BLaER1 (cell line): Measurements from ENCODE around the gene NME3.

Experiments used
- H3K27ac ChIP-seq: shearing (Covaris generic); formaldehyde crosslinking; 2 replicates; pipeline ENCODE4 v1.8.1; 2022
- H3K27me3 ChIP-seq: shearing (Covaris generic); formaldehyde crosslinking; 2 replicates; pipeline ENCODE4 v1.8.1; 2022
- H3K36me3 ChIP-seq: shearing (Covaris generic); formaldehyde crosslinking; 2 replicates; pipeline ENCODE4 v1.8.1; 2022
- H3K4me1 ChIP-seq: shearing (Covaris generic); formaldehyde crosslinking; 2 replicates; pipeline ENCODE4 v1.8.1; 2022
- H3K4me2 ChIP-seq: shearing (Covaris generic); formaldehyde crosslinking; 2 replicates; pipeline ENCODE4 v1.8.1; 2022
- H3K4me3 ChIP-seq: shearing (Covaris generic); formaldehyde crosslinking; 2 replicates; pipeline ENCODE4 v1.8.1; 2022
- H3K9ac ChIP-seq: shearing (Covaris generic); formaldehyde crosslinking; 2 replicates; pipeline ENCODE4 v1.8.1; 2022
- H3K9me3 ChIP-seq: shearing (Covaris generic); formaldehyde crosslinking; 2 replicates; pipeline ENCODE4 v1.8.1; 2022
- H4K20me1 ChIP-seq: shearing (Covaris generic); formaldehyde crosslinking; 2 replicates; pipeline ENCODE4 v1.8.1; 2022
- Cebpa-rat ChIP-seq: shearing (Covaris generic); IDR thresholded peaks from 2 replicates; pipeline ENCODE4 v1.8.1; 2022

NME3 gene

DNA sequence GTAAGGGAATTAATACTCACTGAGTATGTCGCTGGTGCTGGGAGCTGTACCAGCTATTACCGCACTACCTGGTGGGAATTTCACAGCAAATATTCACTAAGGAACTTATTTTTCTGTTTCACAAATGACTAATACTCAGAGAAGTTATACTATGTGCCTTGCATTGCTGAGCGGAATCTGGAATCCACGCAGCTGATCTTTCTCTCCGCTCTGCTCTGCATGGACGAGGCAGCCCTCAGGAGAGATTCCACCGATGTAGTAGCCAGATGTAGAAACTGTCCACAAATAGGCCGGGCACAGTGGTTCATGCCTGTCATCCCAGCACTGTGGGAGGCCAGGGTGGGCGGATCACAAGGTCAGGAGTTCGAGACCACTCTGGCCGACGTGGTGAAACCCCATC, 17.1 kb downstream of the NME3 start:
- TF ChIP-seq Cebpa-rat, result no peak
- Histone ChIP-seq H3K36me3 (peaks cover 96% of the 10 kb centered on the region), H4K20me1 (peaks cover 48% of the 10 kb centered on the region), H3K4me1 (peaks cover 10% of the 10 kb centered on the region), H3K9ac (no peak overlapping the region), H3K4me2 (no peak overlapping the region), H3K9me3 (no peaks in the 10 kb centered on the region), H3K27ac (no peak overlapping the region), H3K4me3 (no peak overlapping the region), H3K27me3 (no peaks in the 10 kb centered on the region)

DNA sequence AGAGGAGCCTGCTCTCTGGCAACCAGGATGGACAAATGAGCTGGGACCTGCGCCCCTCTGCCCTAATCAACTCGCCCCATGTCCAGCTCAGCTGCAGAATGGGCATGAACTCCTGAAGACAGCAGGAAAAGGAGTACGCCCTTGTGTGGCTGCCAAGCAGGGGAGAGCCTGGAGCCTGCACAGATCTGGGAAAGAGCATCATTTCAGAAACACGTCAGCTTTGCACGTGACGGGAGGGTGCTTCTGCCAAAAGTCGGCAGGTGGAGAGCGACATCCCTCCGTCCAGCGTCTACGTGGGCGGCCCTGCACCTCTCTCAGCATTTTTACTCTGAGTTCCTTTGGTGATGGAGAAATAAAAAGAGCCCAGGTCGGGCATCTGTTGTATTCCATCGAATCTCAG, 18.5 kb downstream of the NME3 start:
- H3K27me3 ChIP-seq, result no peaks in the 10 kb centered on the region
- no peaks in the 10 kb centered on the region for H3K9me3 ChIP-seq
- no peak overlapping the region for H3K9ac ChIP-seq
- peaks cover 47% of the 10 kb centered on the region for H4K20me1 ChIP-seq
- no peak overlapping the region for H3K4me2 ChIP-seq
- peaks cover 10% of the 10 kb centered on the region for H3K4me1 ChIP-seq
- peaks cover 96% of the 10 kb centered on the region for H3K36me3 ChIP-seq
- no peak overlapping the region for H3K4me3 ChIP-seq
- no peak for TF ChIP-seq Cebpa-rat
- H3K27ac ChIP-seq, result no peak overlapping the region

DNA sequence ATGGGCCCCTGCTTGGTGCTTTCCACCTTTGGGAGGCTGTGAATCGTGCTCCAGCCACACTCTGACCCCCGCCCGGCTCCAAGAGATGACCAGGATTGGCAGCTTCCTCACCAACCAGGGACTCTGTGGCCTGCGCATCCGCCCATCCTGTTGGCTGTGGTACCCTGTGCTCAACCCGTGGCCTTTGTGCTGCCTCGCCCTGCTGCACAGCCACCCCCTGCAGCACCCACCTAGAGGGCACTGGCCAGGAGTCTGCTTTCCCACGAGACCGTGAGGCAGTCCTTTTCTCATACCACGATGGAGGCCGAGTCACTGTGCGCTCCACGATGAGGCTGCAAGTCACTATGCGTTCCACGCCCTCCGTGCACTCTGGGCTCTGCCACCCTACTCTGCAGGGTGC, 19.4 kb downstream of the NME3 start:
- Histone ChIP-seq H3K9ac (no peak overlapping the region), H3K36me3 (peaks cover 96% of the 10 kb centered on the region), H3K4me1 (peaks cover 3% of the 10 kb centered on the region), H3K9me3 (no peaks in the 10 kb centered on the region), H3K27ac (no peak overlapping the region), H3K4me3 (no peak overlapping the region), H3K27me3 (no peaks in the 10 kb centered on the region), H4K20me1 (peaks cover 41% of the 10 kb centered on the region), H3K4me2 (no peak overlapping the region)
- no peak for TF ChIP-seq Cebpa-rat

DNA sequence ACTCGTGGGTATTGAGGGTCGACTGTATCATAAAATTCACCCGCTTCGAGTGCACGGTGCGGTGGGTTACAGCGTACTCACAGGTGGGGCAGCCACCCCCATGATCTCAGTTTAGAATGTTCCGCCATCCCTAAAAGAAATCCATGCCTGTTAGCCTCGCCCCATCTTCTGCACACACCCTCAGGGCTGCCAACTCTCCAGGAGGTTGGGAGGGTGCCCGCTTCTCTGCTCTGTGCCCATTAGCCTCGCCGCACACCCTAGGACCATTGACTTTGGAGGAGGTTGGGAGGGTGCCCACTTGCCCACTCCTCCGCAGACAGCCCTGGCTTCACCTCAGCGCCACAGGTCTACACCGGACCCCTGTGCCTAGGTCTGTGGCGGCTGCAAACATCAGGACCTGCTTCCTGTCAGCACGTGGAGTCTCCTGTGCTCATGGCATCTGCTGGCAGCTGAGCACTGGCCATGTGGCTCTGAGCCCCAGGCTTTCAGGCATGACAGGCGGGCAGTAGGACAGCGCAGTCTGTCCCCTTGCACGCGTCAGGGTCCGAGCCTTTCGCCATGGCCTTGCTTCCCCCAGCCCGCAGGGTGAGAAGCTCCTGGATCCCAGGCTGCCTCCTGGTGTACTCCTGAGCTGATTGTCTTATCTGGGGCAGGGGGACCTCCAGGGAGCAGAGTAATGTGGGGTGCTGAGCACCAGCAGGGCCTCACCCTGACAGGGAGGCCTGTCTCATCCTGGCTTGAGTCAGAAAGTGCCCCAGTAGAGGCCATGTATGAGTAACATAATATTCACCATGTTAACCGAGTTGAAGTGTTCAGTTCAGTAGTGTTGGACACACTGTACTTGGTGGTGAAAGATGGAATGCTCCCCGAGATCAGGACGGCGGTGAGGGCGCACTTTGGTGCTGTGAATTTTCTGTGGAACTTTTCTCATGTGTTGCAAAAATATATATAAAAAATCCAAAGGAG, 21.9 kb downstream of the NME3 start:
- Histone ChIP-seq H3K4me3 (no peak overlapping the region), H3K27me3 (no peaks in the 10 kb centered on the region), H3K27ac (no peak overlapping the region), H3K36me3 (peaks cover 97% of the 10 kb centered on the region), H4K20me1 (peaks cover 56% of the 10 kb centered on the region), H3K4me1 (peaks cover 12% of the 10 kb centered on the region), H3K9ac (no peak overlapping the region), H3K9me3 (no peaks in the 10 kb centered on the region), H3K4me2 (no peak overlapping the region)
- no peak for TF ChIP-seq Cebpa-rat

DNA sequence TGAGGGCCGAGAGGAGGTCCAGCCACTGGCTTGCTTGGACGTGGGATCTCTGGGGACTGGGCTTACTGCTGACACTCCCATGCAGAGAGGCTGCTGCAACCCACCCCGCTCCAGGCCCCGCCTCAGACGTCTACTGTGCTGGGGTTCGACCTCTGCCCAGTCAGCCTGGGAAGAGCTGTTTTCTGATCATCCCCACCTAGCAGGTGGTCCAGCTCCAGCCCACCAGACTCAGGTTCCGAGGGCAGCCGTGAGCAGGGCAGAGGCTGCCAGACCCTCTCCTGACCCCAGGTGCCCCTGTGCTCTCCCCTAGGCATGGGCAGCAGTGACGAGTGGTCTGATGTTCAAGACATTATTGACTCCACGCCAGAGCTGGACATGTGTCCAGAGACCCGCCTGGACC, 23.4 kb downstream of the NME3 start:
- H3K36me3 ChIP-seq, result peaks cover 99% of the 10 kb centered on the region
- no peak overlapping the region for H3K27ac ChIP-seq
- peaks cover 12% of the 10 kb centered on the region for H3K4me1 ChIP-seq
- no peak for TF ChIP-seq Cebpa-rat
- H4K20me1 ChIP-seq, result peaks cover 71% of the 10 kb centered on the region
- H3K9me3 ChIP-seq, result no peaks in the 10 kb centered on the region
- no peak overlapping the region for H3K9ac ChIP-seq
- H3K27me3 ChIP-seq, result no peaks in the 10 kb centered on the region
- H3K4me2 ChIP-seq, result no peak overlapping the region
- no peak overlapping the region for H3K4me3 ChIP-seq

DNA sequence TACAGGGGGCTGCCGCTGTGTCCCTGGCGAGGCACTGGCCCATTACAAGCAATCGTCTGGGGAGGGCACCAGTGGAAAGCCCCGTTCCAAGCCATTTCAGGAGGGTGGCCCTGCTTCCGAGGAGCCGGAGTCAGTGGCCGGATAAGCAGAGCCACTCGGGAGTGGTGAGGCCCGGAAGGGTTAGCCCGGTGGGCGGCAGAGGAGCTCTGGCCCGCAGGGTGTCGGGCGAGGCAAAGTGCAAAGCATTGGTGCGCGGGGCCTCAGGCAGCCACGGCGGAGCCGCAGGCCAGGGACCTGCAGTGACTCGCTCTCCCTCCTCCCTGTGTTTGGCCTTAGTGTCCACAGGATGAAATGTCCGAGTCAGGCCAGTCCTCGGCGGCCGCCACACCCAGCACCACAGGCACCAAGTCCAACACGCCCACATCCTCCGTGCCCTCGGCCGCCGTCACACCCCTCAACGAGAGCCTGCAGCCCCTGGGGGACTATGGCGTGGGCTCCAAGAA, 24.6 kb downstream of the NME3 start:
- TF ChIP-seq Cebpa-rat, result no peak
- H3K36me3 ChIP-seq, result peaks cover 99% of the 10 kb centered on the region
- no peak overlapping the region for H3K27ac ChIP-seq
- peaks cover 12% of the 10 kb centered on the region for H3K4me1 ChIP-seq
- no peaks in the 10 kb centered on the region for H3K27me3 ChIP-seq
- H4K20me1 ChIP-seq, result peaks cover 78% of the 10 kb centered on the region
- no peak overlapping the region for H3K4me2 ChIP-seq
- no peaks in the 10 kb centered on the region for H3K9me3 ChIP-seq
- no peak overlapping the region for H3K9ac ChIP-seq
- no peak overlapping the region for H3K4me3 ChIP-seq

DNA sequence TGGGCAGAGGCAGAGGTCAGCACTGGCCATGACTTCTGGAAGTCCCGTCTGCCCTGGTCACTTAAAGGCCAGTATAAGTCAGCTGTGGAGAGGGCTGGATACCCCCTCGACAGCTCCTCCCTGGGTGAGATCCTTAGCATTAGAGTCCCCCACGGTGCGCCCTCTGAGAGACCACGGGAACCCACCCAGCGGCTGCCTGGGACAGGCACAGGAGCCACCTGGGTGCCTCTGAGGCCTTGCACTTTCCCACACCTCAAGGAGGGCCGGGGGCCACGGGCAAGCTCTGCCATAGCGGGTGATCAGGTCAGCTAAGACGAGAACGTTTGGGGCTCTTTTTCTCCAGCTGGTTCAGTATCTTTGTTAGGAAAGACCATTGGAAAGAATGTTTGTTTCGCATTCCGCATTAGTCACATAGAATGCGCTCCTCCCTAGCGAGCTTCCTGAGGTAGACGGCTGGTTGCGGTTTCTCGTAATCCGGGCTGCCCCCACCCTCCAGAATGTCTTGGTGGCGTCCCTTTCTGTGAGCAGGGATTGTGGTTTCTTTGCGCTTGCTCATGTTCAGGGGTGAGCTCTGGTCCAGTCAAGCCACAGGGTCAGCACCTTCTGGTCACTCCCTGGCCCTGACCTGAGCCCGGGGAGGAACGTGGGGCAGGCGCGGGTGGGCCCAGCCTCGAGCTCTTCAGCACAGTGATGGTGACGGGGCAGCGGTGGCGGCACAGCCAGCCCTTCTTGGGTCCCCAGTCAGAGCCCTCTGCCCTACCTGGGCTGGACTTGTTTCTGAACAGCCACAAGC, 25.2 kb downstream of the NME3 start:
- H3K27me3 ChIP-seq, result no peaks in the 10 kb centered on the region
- H3K9ac ChIP-seq, result 0 out of 2 replicates have a peak overlapping the region, but pooled peaks have one; percentile 32
- H3K4me1 ChIP-seq, result peaks cover 12% of the 10 kb centered on the region
- H3K4me2 ChIP-seq, result peak overlapping the region; percentile 32; the same call in 1 of the 2 replicates
- H4K20me1 ChIP-seq, result peaks cover 78% of the 10 kb centered on the region
- H3K9me3 ChIP-seq, result no peaks in the 10 kb centered on the region
- no peak overlapping the region for H3K4me3 ChIP-seq
- peak overlapping the region; percentile 23; the same call in 1 of the 2 replicates for H3K27ac ChIP-seq
- TF ChIP-seq Cebpa-rat, result no peak
- peaks cover 99% of the 10 kb centered on the region for H3K36me3 ChIP-seq

DNA sequence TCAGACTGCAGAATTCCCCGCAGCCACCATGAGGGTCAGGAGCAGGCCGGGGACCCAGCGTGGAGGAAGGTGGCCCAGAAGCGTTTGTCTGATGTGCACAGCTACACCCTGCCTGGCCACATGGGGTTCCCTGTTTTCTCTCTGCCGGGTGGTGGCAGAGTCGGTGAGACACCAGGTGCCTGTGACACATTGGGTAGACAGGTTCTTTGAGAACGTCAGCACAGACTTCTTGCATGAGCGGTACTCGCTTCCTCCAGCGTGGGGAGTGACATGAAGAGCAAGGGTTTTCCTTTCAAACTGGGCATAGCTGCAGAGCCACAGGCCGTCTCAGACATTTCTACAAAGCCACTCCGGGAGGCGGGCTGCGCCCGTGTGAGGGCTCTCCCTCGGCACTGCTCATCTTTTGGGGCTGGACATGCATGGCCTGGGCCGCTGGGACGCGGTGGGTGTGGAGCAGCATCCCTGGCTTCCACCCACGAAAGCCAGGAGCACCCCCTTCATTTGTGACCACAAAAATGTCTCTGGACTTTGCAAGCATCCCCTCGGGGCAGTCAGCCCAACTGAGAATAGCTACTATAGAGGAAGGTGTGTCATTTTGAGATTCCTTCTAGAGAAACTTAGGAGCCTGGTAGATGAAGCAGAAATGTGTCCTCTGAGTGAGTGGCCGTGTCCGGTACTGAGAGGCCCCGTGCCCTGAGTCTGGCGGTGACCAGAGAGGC, 26.0 kb downstream of the NME3 start:
- H3K4me3 ChIP-seq, result no peak overlapping the region
- no peaks in the 10 kb centered on the region for H3K9me3 ChIP-seq
- 0 out of 2 replicates have a peak overlapping the region, but pooled peaks have one; percentile 32 for H3K9ac ChIP-seq
- TF ChIP-seq Cebpa-rat, result no peak
- H3K27me3 ChIP-seq, result no peaks in the 10 kb centered on the region
- peak overlapping the region; percentile 32 for H3K4me2 ChIP-seq
- peaks cover 99% of the 10 kb centered on the region for H3K36me3 ChIP-seq
- H3K4me1 ChIP-seq, result peaks cover 12% of the 10 kb centered on the region
- H3K27ac ChIP-seq, result peak overlapping the region; percentile 23; the same call in 1 of the 2 replicates
- H4K20me1 ChIP-seq, result peaks cover 79% of the 10 kb centered on the region

DNA sequence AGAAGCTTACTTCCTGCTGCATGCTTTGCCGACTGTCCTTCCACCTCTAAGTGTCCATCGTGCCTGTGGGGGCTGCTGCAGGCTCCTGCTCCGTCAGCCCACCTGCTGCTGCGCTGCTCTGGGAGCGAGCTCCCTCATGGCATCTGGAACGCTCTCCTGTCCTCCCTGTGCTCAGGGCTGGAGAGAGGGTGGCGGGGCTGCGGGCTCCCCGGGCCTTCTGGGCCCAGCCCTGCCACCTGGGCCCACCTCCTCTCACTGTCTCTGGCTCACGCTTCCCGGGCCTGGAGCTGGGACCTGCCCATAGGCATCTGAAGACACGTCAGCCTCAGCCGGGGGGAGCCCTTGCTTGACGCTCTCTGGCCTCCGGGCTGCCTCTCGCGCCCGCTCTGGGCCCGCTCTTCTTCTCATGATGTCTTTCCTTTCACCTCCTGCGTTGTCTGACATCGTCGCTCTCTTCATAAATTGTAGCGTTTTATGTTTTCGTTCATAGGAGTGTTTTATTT, 27.0 kb downstream of the NME3 start:
- Histone ChIP-seq H3K27ac (no peak overlapping the region), H3K4me2 (no peak overlapping the region), H3K9me3 (peaks cover 3% of the 10 kb centered on the region; the same call in 1 of the 2 replicates), H3K9ac (0 out of 2 replicates have a peak overlapping the region, but pooled peaks have one; percentile 19), H3K4me1 (peaks cover 12% of the 10 kb centered on the region), H3K27me3 (no peaks in the 10 kb centered on the region), H4K20me1 (peaks cover 78% of the 10 kb centered on the region), H3K36me3 (peaks cover 96% of the 10 kb centered on the region), H3K4me3 (no peak overlapping the region)
- TF ChIP-seq Cebpa-rat, result no peak
